SU-DHL-6 (cell line): Measurements from ENCODE around the gene PRKD1.

Experiments used
- H2AFZ ChIP-seq: fragments of 200-600 bp; sonication (generic); 2 replicates; pipeline ENCODE4 v1.6.1; 2014; ENCODE audit warnings: low read depth, mild to moderate bottlenecking, moderate library complexity, mixed read lengths, antibody characterized with exemption, low read length; ENCODE audit not compliant: severe bottlenecking
- H3F3A ChIP-seq: fragments of 200-600 bp; shearing (Covaris generic); 2 replicates; pipeline ENCODE4 v1.6.0; 2016; ENCODE audit warnings: antibody characterized with exemption, mild to moderate bottlenecking; ENCODE audit not compliant: insufficient read depth
- H3K27ac ChIP-seq: fragments of 200-600 bp; sonication (generic); 2 replicates; pipeline ENCODE4 v1.5.1; 2016; ENCODE audit warnings: low read depth, mild to moderate bottlenecking, low read length, moderate library complexity, mixed read lengths
- H3K27me3 ChIP-seq: fragments of 200-600 bp; sonication (generic), shearing (Covaris generic); 2 replicates; pipeline ENCODE4 v1.6.0; 2014; ENCODE audit warnings: mild to moderate bottlenecking, low read length
- H3K36me3 ChIP-seq: fragments of 200-600 bp; sonication (generic); 2 replicates; pipeline ENCODE4 v1.6.1; 2014; ENCODE audit warnings: mild to moderate bottlenecking, low read length, mixed read lengths
- H3K4me2 ChIP-seq: fragments of 300-600, 200-600 bp; shearing (Covaris generic), sonication (generic); 2 replicates; pipeline ENCODE4 v1.6.0; 2014; ENCODE audit warnings: low read length, low read depth, mild to moderate bottlenecking; ENCODE audit not compliant: poor library complexity, severe bottlenecking
- H3K4me3 ChIP-seq: fragments of 200-600 bp; sonication (generic); 2 replicates; pipeline ENCODE4 v1.5.1; 2014; ENCODE audit warnings: antibody characterized with exemption, low read length, mild to moderate bottlenecking, mixed read lengths; ENCODE audit not compliant: insufficient read depth, poor library complexity, severe bottlenecking
- H3K79me2 ChIP-seq: fragments of 200-600 bp; sonication (generic); 2 replicates; pipeline ENCODE4 v1.6.1; 2014; ENCODE audit warnings: mild to moderate bottlenecking, low read length, moderate library complexity; ENCODE audit not compliant: insufficient read depth
- H3K9ac ChIP-seq: fragments of 200-600 bp; sonication (generic); 2 replicates; pipeline ENCODE4 v1.7.0; 2014; ENCODE audit warnings: mild to moderate bottlenecking, low read length
- H3K9me2 ChIP-seq: fragments of 200-600 bp; sonication (generic); replicated peaks from 2 replicates; pipeline ENCODE4 v1.6.1; 2014; ENCODE audit warnings: low read length; ENCODE audit not compliant: insufficient read depth
- H3K9me3 ChIP-seq: fragments of 200-600 bp; sonication (generic); 2 replicates; pipeline ENCODE4 v1.6.1; 2014; ENCODE audit warnings: low read length, mixed read lengths; ENCODE audit not compliant: insufficient read depth
- H4K20me1 ChIP-seq: fragments of 200-600 bp; sonication (generic); 2 replicates; pipeline ENCODE4 v1.6.1; 2014; ENCODE audit warnings: low read depth, mild to moderate bottlenecking, antibody characterized with exemption, low read length, moderate library complexity, mixed read lengths
- CTCF ChIP-seq: fragments of 200-600 bp; sonication (generic); IDR thresholded peaks from one replicate; pipeline ENCODE4 v1.5.1; 2017; ENCODE audit warnings: antibody characterized with exemption, mild to moderate bottlenecking, low read length, moderate library complexity; ENCODE audit not compliant: insufficient read depth, poor library complexity, severe bottlenecking
- EZH2phosphoT487 ChIP-seq: fragments of 200-600 bp; sonication (generic), shearing (Covaris generic); conservative IDR thresholded peaks from 2 replicates; pipeline ENCODE4 v1.6.1; 2018; ENCODE audit warnings: mild to moderate bottlenecking, antibody characterized with exemption, low read length, moderate library complexity, mixed read lengths

PRKD1 gene

GRCh38 chr14:29724991-29725390, 202.7 kb downstream of the PRKD1 start:
- H3K9ac ChIP-seq, result no peak overlapping the region
- no peaks in the 10 kb centered on the region for H3K9me3 ChIP-seq
- H3F3A ChIP-seq, result no peaks in the 10 kb centered on the region
- H3K9me2 ChIP-seq, result no peaks in the 10 kb centered on the region
- H4K20me1 ChIP-seq, result no peaks in the 10 kb centered on the region
- TF ChIP-seq CTCF, result no peak
- no peak for TF ChIP-seq EZH2phosphoT487
- no peaks in the 10 kb centered on the region for H3K79me2 ChIP-seq
- no peaks in the 10 kb centered on the region for H3K27me3 ChIP-seq
- H2AFZ ChIP-seq, result no peak overlapping the region
- no peaks in the 10 kb centered on the region; the same call in 1 of the 2 replicates for H3K36me3 ChIP-seq
- H3K4me3 ChIP-seq, result no peak overlapping the region
- no peak overlapping the region for H3K27ac ChIP-seq
- no peak overlapping the region for H3K4me2 ChIP-seq

GRCh38 chr14:29722831-29723230, 204.8 kb downstream of the PRKD1 start:
- no peak overlapping the region for H3K27ac ChIP-seq
- H3K27me3 ChIP-seq, result no peaks in the 10 kb centered on the region
- H3K9me2 ChIP-seq, result no peaks in the 10 kb centered on the region
- no peaks in the 10 kb centered on the region for H4K20me1 ChIP-seq
- H3K79me2 ChIP-seq, result no peaks in the 10 kb centered on the region
- H3K9me3 ChIP-seq, result no peaks in the 10 kb centered on the region
- H3K9ac ChIP-seq, result no peak overlapping the region
- no peak overlapping the region for H3K4me2 ChIP-seq
- TF ChIP-seq EZH2phosphoT487 (no peak), CTCF (no peak)
- H3K4me3 ChIP-seq, result no peak overlapping the region
- H3K36me3 ChIP-seq, result no peaks in the 10 kb centered on the region
- H3F3A ChIP-seq, result no peaks in the 10 kb centered on the region
- H2AFZ ChIP-seq, result no peak overlapping the region

GRCh38 chr14:29721586-29721985, 206.1 kb downstream of the PRKD1 start:
- no peaks in the 10 kb centered on the region for H3K79me2 ChIP-seq
- no peak overlapping the region for H3K4me3 ChIP-seq
- H3K4me2 ChIP-seq, result no peak overlapping the region
- no peaks in the 10 kb centered on the region for H4K20me1 ChIP-seq
- H2AFZ ChIP-seq, result no peak overlapping the region
- no peaks in the 10 kb centered on the region for H3K27me3 ChIP-seq
- H3K36me3 ChIP-seq, result no peaks in the 10 kb centered on the region
- H3K9me3 ChIP-seq, result no peaks in the 10 kb centered on the region
- no peaks in the 10 kb centered on the region for H3K9me2 ChIP-seq
- no peaks in the 10 kb centered on the region for H3F3A ChIP-seq
- TF ChIP-seq EZH2phosphoT487 (no peak), CTCF (no peak)
- no peak overlapping the region for H3K27ac ChIP-seq
- no peak overlapping the region for H3K9ac ChIP-seq
